ENCODE measurements around the gene SMU1. TPM values are rescaled to one million over a fixed set of nuclear protein-coding genes. Genes with fewer than 3 reads are reported as not detected.
"Not testable (repeated sequence)": the region's sequence is repeated elsewhere in the genome, so short reads cannot be mapped to it uniquely, and the experiment has no call there.

SMU1 gene
- total RNA-seq, 2 donors from 2014 or later = 11.4 to 12.2 TPM

DNA sequence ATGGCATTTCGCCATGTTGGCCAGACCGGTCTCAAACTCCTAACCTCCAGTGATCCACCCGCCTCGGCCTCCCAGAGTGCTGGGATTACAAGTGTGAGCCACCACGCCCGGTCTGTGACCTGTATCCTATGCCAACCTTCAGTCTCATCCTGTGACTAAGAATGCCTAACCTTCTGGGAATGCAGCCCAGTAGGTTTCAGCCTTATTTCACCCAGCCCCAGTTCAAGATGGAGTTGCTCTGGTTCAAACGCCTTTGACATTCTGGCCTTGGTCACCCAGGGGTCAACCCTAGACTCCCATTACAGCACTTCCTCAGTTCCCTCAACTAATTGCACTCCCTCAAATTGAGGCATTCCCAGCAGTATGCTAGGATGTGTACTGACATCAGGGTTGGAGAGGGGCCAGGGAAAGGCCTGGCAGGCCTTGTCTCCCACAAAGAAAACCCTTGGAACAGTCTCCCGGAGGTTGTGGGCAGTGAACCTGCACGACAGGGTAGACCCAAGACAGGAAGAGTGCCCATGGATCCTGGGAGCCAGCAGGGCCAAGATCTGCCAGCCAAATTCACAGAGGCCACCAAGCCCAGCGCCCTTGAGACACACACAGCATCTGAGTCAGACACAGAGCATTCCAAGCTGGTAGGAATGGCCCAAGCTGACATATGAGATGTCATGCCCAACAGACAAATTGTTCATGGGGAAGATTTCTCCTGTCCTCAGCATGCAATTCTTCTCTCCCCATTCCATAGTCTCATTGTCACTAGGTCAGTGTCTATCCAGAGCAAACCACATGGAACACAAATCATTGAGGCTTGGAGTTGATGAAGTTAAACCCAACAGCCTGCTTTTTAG, 24.9 kb upstream of the SMU1 start:
- Histone ChIP-seq H3K27ac (peak overlapping the region; percentile 15 to 41), H3K4me3 (no peak overlapping the region), H3K9me3 (no peaks in the 10 kb centered on the region), H3K36me3 (no peaks in the 10 kb centered on the region), H3K4me1 (peaks cover 0 to 34% of the 10 kb centered on the region in 2 donors), H3K27me3 (no peaks in the 10 kb centered on the region)
- TF ChIP-seq, protein P1, sequence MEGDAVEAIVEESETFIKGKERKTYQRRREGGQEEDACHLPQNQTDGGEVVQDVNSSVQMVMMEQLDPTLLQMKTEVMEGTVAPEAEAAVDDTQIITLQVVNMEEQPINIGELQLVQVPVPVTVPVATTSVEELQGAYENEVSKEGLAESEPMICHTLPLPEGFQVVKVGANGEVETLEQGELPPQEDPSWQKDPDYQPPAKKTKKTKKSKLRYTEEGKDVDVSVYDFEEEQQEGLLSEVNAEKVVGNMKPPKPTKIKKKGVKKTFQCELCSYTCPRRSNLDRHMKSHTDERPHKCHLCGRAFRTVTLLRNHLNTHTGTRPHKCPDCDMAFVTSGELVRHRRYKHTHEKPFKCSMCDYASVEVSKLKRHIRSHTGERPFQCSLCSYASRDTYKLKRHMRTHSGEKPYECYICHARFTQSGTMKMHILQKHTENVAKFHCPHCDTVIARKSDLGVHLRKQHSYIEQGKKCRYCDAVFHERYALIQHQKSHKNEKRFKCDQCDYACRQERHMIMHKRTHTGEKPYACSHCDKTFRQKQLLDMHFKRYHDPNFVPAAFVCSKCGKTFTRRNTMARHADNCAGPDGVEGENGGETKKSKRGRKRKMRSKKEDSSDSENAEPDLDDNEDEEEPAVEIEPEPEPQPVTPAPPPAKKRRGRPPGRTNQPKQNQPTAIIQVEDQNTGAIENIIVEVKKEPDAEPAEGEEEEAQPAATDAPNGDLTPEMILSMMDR (IDR thresholded peaks at IDR 0.05) = no peak
- DNase-seq (ENCODE audit: low spot score) = no peak

DNA sequence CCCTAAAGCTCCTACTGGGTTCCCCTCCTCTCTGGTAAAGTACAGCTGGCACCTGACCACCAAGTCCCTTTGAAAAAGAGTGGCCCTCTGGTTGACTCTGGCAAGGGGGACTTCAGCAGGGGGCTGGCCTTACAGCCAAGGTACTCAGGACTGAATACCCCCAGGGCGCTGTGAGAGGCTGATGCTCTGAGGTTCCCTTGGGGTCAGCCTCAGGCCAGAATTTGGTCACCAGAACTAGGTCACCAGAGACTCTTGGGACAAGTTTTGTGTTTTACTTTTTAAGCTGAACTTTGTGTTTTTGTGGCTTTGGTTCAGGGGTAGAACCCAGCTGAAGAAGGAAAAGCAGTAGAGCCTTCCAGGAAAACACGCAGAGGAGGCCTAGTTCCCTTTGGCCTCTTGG, 23.3 kb upstream of the SMU1 start:
- Histone ChIP-seq H3K4me3 (no peak overlapping the region), H3K27me3 (no peaks in the 10 kb centered on the region), H3K4me1 (peaks cover 0 to 31% of the 10 kb centered on the region in 2 donors), H3K27ac (no peak overlapping the region), H3K36me3 (no peaks in the 10 kb centered on the region), H3K9me3 (no peaks in the 10 kb centered on the region)
- TF ChIP-seq, protein P1 (IDR thresholded peaks at IDR 0.05) = no peak
- no peak for DNase-seq (ENCODE audit: low spot score)

DNA sequence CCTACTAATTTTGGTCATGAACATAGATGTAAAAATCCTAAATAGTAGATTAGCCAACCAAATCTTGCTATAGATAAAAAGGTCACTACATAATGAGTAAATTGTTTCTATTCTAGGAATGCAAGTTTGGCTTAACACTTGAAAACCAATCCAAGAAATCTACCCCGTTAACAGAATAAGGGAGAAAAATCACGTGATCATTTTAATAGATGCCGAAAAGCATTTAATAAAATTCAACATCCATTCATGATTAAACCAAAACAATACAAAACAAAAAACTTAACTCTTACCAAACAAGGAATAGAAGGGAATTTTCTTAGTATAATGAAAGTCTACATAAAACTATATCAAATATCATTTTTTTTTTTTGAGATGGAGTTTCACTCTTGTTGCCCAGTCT, 20.7 kb upstream of the SMU1 start:
- no peaks in the 10 kb centered on the region for H3K9me3 ChIP-seq
- TF ChIP-seq, protein P1 (IDR thresholded peaks at IDR 0.05) = no peak
- H3K4me3 ChIP-seq = no peak overlapping the region
- no peaks in the 10 kb centered on the region for H3K27me3 ChIP-seq
- no peak for DNase-seq (ENCODE audit: low spot score)
- peaks cover 0 to 12% of the 10 kb centered on the region in 2 donors for H3K4me1 ChIP-seq
- H3K27ac ChIP-seq = no peak overlapping the region
- H3K36me3 ChIP-seq = no peaks in the 10 kb centered on the region

DNA sequence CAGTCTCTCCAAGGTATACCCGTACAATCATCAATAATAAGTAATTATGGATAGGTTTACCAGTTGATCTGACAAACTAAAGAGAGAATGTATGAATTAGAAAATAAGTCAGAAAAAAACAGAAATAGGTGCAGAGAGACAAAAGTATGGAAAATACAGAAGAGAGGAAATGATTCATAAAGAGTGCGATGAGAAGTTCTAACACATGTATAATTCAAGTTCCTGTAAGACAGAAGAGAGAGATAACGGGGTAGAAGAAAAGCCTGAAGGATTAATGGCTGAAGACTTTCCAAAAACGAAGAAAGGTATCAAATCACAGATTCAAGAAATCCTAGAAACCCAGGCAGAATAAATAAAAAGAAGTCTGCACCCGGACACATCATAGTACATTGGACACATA, 16.2 kb upstream of the SMU1 start:
- Histone ChIP-seq H3K9me3 (no peaks in the 10 kb centered on the region), H3K36me3 (no peaks in the 10 kb centered on the region), H3K4me1 (no peaks in the 10 kb centered on the region), H3K27ac (no peak overlapping the region), H3K27me3 (no peaks in the 10 kb centered on the region), H3K4me3 (no peak overlapping the region)
- TF ChIP-seq, protein P1 (IDR thresholded peaks at IDR 0.05) = no peak
- no peak for DNase-seq (ENCODE audit: low spot score)

DNA sequence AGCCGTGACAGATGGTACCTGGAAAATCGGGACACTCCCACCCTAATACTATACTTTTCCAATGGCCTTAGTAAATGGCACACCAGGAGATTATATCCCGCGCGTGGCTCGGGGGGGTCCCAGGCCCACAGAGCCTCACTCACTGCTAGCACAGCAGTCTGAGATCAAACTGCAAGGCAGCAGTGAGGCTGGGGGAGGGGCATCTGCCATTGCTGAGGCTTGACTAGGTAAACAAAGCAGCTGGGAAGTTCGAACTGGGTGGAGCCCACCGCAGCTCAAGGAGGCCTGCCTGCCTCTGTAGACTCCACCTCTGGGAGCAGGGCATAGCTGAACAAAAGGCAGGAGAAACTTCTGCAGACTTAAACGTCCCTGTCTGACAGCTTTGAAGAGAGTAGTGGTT, 9.2 kb upstream of the SMU1 start:
- not testable (repeated sequence) for H3K27ac ChIP-seq; H3K4me3 ChIP-seq; DNase-seq (ENCODE audit: low spot score); H3K27me3 ChIP-seq; H3K36me3 ChIP-seq; H3K9me3 ChIP-seq
- H3K4me1 ChIP-seq = peaks cover 0 to 11% of the 10 kb centered on the region in 2 donors

DNA sequence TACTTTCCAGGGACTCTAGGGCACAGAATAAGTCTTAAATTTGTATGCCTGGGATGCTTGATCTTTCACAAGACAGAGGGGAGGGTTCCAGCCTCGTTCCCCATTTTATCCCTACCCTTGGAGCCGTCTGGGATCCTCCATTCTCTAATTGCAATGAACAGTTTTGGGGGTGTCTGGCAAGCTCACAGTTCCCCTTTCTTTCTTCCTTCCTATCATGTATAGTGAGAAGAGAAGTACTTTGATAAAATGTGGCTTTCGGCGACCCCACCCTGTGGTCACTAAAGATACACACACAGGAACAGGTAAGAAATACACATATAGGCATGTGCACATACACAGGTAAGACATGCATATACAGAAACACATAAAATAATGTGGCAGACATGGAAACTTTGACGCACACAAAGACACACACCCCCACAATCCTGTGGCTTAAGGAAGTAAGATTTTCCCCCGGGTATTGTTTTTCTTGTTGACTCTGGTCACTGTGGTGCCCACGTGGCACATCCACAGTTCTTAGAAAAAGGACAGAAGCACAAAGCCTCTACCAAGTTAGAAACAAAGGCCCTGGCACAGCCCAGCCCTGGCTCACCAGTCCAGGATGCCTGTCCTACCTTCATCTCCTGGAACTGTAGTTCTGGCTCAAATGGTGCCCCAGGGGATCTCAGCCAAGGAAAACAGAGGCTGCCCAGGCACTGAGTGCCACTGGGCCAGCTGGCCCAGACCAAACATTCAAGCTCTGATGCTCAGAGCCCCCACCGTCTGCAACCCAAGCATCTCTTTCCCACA, 6.3 kb upstream of the SMU1 start:
- TF ChIP-seq, protein P1 (IDR thresholded peaks at IDR 0.05) = no peak
- H3K4me1 ChIP-seq = peaks cover 0 to 12% of the 10 kb centered on the region in 2 donors
- no peak for DNase-seq (ENCODE audit: low spot score)
- H3K9me3 ChIP-seq = no peaks in the 10 kb centered on the region
- no peak overlapping the region for H3K27ac ChIP-seq
- no peaks in the 10 kb centered on the region for H3K27me3 ChIP-seq
- H3K36me3 ChIP-seq = no peaks in the 10 kb centered on the region
- H3K4me3 ChIP-seq = no peak overlapping the region
